PFSK-1 (cell line): Measurements from ENCODE around the gene CHRNA3.

Experiments
- POLR2AphosphoS5 ChIP-seq: IDR thresholded peaks from 2 replicates; pipeline ENCODE4 v1.6.1; 2012; ENCODE audit warnings: low read depth, mild to moderate bottlenecking, control low read depth, low read length, moderate library complexity
- SIN3A ChIP-seq: IDR thresholded peaks from 2 replicates; pipeline ENCODE4 v1.6.1; 2012; ENCODE audit warnings: mild to moderate bottlenecking, low read length, moderate library complexity, borderline replicate concordance; ENCODE audit not compliant: insufficient read depth

DNA sequence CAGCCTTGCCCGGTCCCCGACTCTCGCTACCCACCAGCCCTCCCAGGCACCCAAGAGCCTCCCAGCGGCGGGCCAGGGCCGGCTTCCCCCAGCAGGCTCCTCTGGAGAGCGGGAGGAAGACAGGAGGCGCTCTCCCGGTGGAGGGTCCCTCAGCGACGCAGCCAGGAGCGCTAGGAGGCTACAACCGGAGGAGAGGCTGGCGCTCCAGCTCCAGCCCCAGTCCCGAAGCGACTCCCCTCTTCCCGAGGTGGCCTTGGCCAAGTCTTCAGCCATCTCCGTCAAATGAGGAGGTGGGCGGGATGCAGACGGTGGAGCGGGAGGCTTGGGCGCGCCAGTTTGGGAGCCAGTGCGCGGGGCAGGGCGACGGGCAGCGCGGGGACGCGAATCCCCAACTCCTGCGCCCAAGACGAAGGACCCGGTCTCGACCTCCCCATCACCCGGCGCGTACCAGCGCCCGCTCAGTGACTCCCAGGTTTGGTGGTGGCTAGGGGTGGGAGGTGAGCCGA lies 722 bp downstream of the CHRNA3 start:
- TF ChIP-seq POLR2AphosphoS5 (no peak), SIN3A (no peak)
